ENCODE measurements around the gene KSR1.

DNA sequence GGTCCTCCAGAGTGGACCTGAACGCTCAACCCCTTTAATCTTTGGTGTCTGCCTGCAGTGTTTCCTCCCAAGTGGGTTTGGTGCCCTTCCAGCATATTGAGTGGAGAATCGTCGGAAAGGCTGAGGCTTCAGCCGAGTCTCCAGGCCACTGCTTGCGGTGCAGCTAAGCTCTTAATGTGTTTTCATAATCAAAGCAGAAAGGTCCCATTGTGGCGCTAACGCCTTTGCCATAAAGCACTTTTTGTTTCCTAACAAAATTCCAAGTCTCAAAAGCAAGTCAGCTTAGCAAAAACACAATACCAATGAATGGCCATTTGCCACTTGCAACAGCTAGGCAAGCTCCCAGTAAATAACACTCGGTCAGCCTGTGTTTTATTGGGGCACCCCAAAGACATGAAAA is 57.6 kb downstream of the KSR1 start:
- TF ChIP-seq EZH2 (IDR thresholded peaks at IDR 0.05) (no peak), POLR2AphosphoS5 (IDR thresholded peaks at IDR 0.05; ENCODE audit: borderline replicate concordance, low read depth, low read length) (no peak), FOXP2 (optimal IDR thresholded peaks at IDR 0.05; ENCODE audit: control extremely low read depth, extremely low read length, insufficient read depth) (no peak)
